OCI-LY3 (cell line): ENCODE measurements around the gene UGT1A10.

Source experiments
- EZH2phosphoT487 ChIP-seq: fragments of 200-600 bp; shearing (Covaris generic); IDR thresholded peaks from 2 replicates; pipeline ENCODE4 v1.6.1; 2018; ENCODE audit warnings: antibody characterized with exemption, mixed run types, low read depth
- TF ChIP-seq, protein P1 (sequence below): fragments of 200-600, 300-600 bp; sonication (generic); IDR thresholded peaks from 2 replicates; pipeline ENCODE4 v1.5.1; 2014; ENCODE audit warnings: antibody characterized with exemption, low read length, low read depth

DNA sequence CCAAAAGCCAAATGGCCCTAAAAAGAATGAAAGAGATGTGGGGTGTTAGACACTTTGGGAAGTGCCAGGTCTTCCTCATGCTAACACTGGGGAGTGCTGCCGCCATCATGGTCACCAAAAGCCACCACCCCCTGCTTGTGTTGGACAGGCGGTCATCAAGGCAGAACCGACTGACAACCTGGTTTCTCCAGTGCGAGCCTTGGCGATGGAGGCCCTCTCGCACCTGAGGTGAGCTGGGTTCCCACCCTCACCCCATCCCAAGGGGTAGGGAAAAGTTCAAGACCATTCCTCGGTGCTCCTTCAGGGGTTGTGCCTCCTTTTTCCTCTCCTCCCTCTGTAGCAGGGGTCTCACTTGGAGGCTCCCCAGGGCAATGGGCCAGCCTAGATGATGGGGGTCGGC lies 175.5 kb downstream of the UGT1A10 start:
- TF ChIP-seq, protein P1, sequence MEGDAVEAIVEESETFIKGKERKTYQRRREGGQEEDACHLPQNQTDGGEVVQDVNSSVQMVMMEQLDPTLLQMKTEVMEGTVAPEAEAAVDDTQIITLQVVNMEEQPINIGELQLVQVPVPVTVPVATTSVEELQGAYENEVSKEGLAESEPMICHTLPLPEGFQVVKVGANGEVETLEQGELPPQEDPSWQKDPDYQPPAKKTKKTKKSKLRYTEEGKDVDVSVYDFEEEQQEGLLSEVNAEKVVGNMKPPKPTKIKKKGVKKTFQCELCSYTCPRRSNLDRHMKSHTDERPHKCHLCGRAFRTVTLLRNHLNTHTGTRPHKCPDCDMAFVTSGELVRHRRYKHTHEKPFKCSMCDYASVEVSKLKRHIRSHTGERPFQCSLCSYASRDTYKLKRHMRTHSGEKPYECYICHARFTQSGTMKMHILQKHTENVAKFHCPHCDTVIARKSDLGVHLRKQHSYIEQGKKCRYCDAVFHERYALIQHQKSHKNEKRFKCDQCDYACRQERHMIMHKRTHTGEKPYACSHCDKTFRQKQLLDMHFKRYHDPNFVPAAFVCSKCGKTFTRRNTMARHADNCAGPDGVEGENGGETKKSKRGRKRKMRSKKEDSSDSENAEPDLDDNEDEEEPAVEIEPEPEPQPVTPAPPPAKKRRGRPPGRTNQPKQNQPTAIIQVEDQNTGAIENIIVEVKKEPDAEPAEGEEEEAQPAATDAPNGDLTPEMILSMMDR = no peak
- TF ChIP-seq EZH2phosphoT487 = no peak
